Gastrocnemius medialis (tissue), 4 donors: ENCODE data around the gene PGAP1.

ENCODE experiments used
- CTCF ChIP-seq, 5 experiments: fragments of 450-650 bp in 3 of 5; fragments of 200-600 bp in 2 of 5; sonication (generic) in 2 of 5; IDR thresholded peaks in 4 of 5; conservative IDR thresholded peaks in 1 of 5; 1 replicate in 4 of 5; 2 replicates in 1 of 5; pipeline ENCODE4 v1.5.1; 2016 to 2019; ENCODE audit warnings: antibody characterized with exemption in 5 of 5, mild to moderate bottlenecking in 3 of 5, moderate library complexity in 3 of 5
- POLR2A ChIP-seq, 2 donors: fragments of 450-650 bp; IDR thresholded peaks; one replicate each; pipeline ENCODE4 v1.6.1; 2017; ENCODE audit warnings: antibody characterized with exemption in 2 of 2, mild to moderate bottlenecking in 2 of 2, moderate library complexity in 2 of 2

- TF ChIP-seq CTCF (IDR thresholded peaks at IDR 0.05 in 4 of 5, conservative IDR thresholded peaks at IDR 0.05 in 1 of 5): no peak
- TF ChIP-seq POLR2A (IDR thresholded peaks at IDR 0.05): no peak
Measured at GRCh38 chr2:196823750-196824522, 102.6 kb downstream of the PGAP1 start.
